CMK (cell line): ENCODE results near the gene S100A1.
"Not testable (repeated sequence)": the region's sequence is repeated elsewhere in the genome, so short reads cannot be mapped to it uniquely, and the experiment has no call there.

Experiments
- DNase-seq: peaks from one replicate; pipeline ENCODE4 v3.0.0-alpha.2; 2010; ENCODE audit warnings: low read depth

S100A1 gene

DNA sequence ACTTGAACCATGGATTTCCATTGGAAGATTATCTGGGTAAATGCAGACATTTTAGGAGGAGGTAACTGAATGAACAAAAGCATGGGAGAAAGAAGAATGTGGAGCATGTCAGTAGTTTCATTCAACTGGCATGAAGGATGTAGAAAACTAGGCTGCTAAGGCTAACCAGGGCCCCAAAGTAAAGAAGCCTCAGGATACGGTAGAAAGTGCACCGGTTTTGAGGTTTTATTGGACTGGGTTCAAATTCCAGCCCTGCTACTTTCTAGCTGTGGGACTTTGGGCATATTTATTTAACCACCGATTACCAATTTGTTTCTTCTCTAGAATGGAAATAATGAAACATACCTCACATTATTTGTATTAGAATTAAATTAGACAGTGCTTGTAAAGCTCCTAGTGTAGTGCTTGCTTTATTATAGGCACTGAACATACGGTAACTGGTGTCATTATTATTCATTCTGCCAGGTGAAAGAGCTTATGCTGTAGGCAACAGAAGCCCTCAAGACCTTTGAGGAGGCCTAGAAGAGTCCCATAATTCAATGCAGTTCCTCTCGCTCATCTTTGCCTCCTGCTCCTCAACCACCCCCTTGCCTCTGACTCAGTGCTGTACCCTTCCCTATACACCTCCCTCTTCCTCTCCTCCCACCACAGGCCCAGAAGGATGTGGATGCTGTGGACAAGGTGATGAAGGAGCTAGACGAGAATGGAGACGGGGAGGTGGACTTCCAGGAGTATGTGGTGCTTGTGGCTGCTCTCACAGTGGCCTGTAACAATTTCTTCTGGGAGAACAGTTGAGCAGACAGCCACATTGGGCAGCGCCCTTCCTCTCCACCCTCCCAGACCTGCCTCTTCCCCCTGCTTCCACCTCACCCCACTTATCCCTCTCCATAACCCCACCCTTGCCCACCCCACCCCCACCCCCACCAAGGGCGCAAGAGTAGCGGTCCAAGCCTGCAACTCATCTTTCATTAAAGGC, 3.1 kb downstream of the S100A1 start:
- no peak for DNase-seq

DNA sequence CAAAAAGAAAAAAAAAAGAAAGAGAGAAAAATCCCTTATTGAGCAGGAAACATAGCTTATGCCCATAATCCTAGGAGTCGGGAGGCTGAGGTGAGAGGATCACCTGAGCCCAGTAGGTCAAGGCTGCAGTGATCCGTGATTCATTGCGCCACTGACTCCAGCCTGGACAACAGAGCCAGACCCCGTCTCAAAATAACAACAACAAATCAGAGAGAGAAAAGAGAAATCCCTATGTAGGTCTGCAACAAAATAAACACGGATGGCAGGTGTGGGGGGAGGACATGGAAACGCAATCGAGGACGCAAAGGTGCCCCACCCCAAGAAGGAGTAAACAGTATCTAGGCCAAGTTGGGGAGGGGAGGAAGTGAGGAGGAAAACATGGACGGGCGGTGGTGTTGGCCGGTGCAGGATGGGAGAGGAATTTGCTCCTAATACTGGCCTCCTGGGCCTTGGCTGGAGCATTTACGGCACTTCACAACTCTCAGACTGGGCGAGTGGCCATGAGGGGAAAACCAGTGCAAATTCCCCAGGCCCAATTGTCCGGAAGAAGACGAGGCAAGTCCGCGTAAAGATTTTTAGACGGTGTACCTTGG, 5.0 kb downstream of the S100A1 start:
- no peak for DNase-seq

DNA sequence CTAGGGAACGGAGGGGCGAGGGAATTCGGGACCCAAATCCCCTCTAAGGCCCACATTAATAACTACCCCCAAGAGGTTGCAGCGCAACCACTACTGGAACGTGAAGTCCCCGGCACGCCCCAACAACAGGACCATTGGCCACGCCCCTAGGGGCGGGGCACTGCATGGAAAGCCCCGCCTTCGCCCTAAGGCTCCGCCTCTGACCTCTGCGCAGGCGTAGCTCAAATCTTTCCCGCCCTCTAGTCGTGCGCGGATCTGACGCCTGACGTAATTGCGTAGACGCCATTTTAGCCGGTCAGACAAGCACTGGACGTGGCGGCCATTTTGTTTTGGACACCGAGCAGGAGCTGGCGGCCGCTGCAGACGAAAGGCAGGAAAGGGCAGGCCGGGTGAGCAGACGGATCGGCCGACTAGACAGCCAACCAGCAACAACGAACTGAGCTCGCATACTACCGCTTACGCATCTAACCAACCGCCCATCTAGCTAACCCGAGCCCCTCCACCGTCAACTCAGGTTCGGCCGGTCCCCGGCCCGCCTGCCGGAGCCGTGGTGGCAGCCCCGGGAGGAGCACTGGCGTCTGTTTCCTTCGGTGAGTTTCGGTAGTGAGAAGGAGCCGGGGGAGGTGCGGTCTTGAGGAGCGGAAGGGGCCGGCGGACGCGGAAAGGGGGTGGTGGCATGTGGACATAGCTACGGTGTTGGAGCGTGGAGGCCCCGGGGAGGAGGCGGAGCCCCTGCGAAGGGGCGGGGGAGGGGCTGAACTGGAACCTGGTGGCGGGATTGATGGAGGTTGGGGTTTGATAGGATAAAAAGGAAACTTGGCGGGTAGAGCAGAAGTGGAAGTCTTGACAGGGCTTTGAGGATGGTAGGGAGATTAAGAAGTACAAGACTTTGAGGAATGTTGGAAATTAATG, 5.8 kb downstream of the S100A1 start, which contains the start of gene CHTOP:
Gene CHTOP, plus strand, starts transcription at position 313 of the 912 bp plus-strand sequence. CDS start 2,523 bp downstream, outside the sequence.
- DNase-seq, result peak; percentile 96

DNA sequence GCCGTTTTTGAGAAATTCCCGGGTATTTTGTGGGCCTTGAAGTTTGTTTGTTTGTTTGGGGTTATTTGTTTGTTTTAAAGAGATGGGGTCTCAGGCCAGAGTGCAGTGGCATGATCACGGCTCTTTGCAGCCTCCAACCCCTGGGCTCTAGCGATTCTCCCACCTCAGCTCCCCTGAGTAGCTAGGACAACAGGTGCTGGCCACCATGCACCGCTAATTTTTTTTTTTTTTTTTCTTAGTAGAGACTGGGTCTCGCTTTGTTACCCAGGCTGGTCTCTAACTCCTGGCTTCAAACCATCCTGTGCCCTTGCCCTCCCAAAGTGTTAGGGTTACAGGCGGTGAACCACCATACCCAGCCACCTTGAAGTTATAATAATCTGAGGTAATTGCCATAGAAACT, 7.6 kb downstream of the S100A1 start:
- no peak for DNase-seq

DNA sequence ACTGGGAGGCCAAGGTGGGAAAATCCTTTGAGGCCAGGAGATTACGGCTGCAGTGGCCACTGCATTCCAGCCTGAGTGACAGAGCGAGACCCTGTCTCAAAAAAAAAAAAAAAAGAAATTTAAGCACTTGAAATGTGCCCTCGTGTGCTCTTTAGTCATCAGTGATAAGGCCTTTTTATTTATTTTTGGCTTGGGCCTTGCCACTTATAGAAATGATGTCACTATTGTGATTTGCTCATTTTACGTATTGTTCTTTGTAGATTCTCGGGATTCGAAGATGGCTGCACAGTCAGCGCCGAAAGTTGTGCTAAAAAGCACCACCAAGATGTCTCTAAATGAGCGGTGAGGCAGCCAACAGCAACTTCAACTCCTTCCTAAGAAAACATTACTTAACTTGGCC, 8.1 kb downstream of the S100A1 start:
- DNase-seq, result no peak

DNA sequence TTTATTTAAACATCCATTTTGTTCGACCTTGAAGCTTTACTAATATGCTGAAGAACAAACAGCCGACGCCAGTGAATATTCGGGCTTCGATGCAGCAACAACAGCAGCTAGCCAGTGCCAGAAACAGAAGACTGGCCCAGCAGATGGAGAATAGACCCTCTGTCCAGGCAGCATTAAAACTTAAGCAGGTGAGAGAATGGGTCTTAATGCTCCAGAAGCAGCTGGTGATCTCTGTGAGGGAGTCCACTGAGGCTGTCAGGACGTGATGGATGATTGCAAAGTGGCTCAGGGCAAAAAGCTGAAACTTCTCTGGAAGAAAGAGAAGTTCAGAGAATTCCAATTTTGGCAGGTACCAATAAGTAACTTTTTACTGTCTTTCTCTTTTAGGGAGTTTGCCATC, 10.0 kb downstream of the S100A1 start:
- DNase-seq, result no peak

DNA sequence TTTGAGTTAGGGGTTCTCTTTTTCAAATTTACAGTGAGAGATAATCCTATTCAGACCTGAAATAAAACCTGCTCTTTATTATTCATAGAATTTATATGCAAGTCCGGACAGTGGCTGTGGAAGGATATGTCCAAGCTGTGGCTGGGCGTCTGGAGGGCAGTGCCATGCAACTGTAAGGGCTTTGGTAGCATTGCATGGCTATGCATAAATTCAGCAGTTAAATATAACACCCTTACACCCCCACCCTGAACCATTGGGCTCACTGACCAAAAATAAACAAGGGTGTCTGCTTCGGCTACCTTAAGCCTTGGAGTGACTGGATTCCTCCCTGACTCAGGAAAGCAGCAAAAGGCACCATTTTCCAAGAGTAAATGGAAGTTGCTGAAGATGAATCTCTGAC, 11.0 kb downstream of the S100A1 start:
- DNase-seq, result no peak

DNA sequence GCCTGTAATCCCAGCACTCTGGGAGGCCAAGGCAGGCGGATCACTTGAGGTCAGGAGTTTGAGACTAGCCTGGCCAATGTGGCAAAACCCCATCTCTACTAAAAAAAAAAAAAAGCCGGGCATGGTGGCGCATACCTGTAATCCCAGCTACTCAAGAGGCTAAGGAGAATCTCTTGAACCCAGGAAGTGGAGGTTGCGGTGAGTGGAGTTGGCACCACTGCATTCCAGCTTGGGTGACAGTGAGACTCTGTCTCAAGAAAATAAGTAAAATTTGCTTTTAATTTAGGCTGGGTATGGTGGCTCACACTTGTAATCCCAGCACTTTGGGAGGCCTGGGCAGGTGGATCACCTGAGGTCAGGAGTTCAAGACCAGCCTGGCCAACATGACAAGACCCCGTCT, 12.0 kb downstream of the S100A1 start:
- DNase-seq, result not testable (repeated sequence)

DNA sequence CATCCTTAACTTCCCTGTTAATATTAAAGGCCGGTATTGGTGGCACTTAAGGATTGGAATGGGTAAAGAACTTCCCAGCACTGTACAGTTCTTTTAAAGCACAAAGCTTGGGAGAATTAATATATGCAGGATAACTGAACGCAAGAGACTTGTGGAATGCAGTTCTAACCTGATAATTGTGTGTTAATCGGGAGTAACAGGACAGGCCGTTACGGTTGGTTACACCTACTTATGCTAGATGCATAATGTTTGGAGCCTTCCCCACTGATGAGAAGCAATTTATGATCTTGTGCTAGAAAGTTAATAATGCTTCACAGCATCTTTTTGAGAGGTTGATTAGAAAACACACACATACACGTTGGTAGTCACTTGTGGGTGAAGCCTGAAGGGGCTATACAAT, 12.6 kb downstream of the S100A1 start:
- no peak for DNase-seq

DNA sequence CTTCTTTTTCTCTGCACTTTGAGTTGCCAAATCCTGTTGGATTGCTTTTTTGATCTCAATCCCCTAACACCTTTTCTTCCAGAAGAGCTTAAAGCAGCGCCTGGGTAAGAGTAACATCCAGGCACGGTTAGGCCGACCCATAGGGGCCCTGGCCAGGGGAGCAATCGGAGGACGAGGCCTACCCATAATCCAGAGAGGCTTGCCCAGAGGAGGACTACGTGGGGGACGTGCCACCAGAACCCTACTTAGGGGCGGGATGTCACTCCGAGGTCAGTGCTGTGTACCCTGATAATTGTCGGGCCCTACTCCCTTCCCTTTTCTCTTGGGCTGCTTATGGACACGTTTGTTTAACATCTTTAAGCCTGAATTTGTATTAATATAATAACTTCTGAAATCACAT, 13.9 kb downstream of the S100A1 start:
- no peak for DNase-seq

DNA sequence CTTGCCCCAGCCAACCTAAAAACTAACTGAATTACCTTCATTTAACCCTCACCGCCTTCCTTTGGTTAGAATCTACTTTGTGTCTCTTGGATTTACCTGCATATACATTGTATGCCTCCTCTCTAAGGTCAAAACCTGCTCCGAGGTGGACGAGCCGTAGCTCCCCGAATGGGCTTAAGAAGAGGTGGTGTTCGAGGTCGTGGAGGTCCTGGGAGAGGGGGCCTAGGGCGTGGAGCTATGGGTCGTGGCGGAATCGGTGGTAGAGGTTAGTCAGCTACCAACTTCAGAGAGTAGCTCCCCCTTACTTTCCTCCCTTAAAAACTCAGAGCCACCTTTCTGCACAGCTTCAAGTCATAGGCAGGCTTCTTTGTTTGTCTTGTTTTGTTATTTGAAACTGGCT, 14.9 kb downstream of the S100A1 start:
- no peak for DNase-seq

DNA sequence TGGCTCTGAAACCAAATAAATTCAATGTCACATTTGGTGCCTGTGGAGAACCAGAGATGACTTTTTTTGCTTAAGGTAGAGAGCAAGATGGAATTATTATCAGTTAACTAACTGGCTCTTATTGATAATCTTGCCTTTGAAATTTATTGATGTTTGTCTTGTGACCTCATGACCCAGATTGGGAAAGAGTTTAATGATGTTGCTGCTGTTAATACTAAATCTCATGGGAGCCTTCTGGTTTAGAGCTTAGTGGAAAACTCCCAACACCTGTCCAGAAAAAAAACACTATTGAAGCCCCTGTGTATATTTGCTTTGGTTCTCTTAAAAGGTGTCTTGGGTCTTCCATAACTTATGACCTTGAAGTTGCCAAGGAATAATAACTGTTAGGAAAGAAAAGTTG, 15.6 kb downstream of the S100A1 start:
- DNase-seq, result no peak

DNA sequence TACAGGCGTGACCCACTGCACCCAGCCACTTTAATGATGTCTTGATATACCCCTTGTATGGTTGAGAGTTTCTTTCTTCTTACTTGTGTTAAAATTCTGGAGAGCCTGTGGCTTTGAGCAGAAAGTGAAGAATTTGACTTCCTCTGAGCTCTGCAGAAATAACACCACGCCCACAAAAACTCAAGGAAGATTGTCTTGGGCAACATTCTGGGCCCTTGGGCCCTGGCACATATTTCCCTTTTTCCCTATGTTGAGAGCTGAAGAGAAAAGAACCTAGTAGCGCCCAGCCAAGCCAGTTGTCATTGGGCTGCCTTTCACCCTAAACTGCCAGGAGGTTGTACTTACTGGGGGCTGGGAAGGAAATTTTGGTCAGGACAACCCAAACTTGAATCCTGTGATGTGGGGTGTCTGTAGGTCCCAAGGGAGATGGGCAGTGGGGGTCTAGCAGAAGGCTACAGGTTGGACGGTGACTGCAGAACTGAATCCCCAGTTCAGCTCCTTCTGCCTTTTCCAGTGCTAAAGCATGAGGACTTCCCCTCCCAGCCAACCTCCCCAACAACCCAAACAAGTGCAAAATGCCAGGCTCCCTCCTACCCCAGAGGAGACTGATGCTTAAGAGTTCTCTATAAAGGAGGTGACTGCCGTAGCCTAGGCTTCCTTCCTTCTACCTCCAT, 18.6 kb downstream of the S100A1 start:
- no peak for DNase-seq

DNA sequence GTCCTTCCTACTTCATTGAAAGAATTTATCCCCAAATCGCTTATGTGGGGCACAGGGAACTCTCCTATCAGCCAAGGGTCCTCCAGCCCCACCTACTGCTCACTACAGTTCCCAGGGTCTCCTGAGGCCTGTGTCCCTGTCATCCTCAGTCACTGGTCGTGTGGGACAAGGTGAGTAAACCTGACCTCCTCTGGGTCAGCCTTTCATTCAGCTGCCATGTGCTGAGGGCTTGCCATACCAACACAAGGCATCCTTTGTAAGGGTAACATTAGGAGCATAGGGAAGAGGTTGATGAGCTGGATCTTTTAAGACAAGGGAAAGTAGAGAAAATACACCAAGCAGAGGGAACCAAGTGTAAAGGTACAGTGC, 19.1 kb downstream of the S100A1 start:
- DNase-seq, result no peak

DNA sequence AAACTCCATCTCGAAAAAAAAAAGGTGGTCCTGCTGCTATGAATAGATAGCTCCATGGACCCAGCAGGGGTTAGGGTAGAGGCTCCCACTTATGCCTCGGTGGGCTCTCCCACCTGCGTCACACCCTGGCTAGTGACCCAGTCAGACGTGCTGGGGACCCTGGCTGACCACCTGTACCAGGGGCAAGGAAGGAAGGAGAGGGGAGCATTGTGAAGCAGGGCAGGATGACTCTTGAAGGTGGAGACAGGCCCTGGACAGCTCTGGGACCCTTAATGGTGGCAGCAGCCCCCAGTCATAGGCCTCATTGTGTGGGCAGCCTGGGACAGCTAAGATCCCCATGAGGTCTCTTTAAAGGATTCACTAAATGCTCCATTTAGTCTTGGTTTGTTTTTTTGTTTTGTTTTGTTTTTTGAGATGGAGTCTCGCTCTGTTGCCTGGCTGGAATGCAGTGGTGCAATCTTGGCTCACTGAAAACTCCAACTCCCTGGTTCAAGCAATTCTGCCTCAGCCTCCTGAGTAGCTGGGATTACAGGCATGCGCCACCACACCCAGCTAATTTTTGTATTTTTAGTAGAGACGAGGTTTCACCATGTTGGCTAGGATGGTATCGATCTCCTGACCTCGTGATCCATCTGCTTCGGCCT, 19.9 kb downstream of the S100A1 start:
- DNase-seq, result no peak

DNA sequence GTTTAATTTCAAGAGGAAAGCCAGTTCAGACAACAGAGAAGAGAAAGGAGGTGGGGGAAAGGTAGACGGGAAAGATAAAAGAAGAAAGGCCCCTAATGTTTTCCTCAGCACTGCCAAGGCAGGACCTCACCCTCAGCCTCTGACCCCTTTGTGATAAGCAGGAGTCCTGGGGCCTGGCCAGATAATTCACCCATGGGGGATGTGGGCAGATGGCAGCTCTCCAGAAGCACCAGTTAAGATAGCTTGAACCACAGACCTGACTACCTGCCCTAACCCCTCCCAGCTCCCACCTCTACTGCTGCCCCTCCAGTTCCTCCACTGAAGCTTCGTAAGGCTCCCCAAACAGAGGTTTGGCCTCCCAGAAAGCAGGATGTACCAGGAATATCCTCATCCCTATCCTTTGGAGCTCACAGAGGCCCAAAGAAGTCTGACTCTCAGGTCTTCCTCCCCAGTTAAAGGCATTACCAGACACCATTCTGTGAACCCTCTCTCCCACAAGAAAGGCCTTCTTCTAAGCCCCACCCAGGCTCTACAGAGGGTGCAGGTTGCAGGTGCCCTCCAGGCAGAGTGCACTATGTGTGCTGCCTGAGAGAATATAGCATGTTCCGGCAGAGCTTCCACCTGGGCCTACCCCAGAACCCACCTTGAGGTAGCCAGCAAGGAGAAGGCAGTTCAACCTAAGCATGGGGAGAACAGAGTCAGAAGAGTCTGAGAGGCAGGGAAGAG, 21.1 kb downstream of the S100A1 start:
- DNase-seq, result no peak

DNA sequence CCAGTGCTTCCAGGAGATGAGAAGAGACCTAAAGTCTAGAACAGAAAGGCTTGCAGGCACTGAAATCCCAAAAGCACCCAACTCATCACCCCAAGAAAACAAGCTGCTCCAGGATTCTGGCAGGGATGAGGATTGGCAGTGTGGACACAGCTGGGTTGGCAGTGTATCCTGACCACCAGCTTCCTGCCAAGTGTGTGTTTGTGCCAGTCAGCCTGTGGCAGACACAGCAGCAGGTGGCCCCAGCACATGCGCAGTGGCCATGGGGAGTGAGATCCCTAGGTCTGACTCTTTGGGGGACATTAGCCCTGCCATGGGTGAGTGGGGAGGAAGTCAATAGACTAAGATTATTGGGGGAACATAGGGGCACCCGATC, 21.6 kb downstream of the S100A1 start:
- DNase-seq, result no peak

DNA sequence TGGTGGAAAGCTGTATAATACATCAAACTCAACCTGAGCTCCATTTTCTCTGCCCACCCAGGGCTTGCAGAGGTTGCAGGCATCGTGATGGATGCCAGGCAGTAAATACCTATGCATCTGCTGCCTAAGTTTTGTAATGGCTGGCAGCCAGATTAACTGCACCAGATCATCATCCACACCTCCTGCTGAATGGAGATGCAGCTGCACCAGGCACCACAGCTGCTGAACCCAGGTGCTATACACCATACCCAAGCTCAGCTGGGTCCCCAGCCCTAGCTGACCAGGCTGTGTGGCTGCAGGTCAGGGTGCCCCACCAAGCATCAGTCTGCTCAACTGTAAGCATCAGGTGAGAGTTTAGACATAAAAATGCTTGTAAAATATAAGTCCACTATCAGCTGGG, 23.5 kb downstream of the S100A1 start:
- DNase-seq, result no peak

DNA sequence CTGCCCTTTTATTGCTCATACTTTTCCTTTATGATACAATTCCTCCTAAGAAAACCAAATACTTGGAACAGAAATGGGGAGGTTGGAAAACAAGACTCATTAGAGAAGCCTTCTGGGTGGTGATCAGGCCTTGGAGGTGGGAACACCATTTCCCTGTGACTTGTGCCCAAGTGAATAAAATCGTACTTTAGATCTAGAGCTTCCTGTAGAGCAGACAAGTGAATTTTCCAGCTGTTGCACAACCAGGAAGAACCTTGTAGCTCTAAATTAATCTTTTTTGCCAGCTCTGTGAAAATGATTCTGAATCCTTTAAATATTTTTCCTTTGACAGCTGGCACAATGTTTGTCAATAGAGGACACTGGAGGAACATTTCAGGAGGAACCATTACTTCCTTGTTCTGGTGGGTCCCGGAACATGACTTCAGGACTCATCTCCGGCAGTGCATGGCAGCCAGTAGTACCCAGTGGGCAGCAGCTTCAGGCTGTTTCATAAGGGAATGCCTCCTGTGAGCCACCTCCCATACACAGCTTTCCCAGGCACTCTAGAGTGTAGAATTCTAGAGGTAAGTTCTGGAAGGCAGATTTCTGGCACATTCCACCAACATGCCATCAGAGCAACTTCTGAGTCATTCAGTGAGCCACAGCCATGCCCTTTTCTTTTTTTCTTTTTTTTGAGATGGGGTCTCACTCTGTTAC, 24.7 kb downstream of the S100A1 start:
- DNase-seq, result no peak

DNA sequence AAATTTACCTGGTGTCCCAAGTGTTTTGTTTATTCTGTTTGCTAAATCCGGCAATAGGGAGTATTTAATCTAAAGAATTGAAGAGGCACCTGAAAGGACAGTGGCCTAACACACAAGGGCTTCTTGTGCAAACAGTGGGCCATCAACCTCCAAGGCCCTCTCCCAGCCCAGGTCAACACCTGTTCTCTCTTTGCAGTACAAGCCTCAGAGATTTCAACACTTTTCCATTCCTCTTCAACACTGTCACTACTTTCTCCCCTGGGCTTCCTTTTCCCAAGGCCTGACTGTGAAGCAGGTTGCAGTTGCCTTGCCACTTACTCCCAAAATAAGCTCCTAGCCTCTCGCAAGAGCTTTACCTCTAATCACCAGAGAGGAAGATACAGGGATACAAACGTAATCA, 27.1 kb downstream of the S100A1 start:
- no peak for DNase-seq
